ENCODE data around the gene LRRC8E.

Gene LRRC8E

GRCh38 chr19:7888145-7888825 lies at the start of gene LRRC8E:
TSS of gene LRRC8E (plus strand) at chr19:7888510. CDS start at chr19:7895604, 7,094 bp downstream.
- DNase-seq: peak; percentile 16

GRCh38 chr19:7839476-7839875 lies 48.8 kb upstream of the LRRC8E start:
- DNase-seq: no peak

DNA sequence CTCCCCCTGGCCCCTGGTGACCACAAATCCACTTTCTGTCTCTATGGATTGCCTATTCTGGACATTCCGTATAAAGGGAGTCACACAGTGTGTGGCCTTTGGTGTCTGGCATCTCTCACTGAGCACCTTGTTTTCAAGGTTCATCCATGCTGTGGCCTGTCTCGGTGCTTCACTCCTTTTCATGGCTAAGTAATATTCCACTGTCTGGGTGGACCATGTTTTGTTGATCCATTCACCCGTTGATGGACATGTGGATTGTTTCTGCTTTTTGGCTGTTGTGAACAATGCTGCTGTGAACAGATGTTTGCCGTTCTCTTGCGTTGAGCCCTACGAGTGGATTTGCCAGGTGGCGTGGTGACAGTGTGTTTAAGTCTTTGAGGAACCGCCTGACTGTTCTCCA lies 47.7 kb upstream of the LRRC8E start:
- no peak for DNase-seq

- no peak for DNase-seq
Observed at GRCh38 chr19:7841751-7842660, 46.3 kb upstream of the LRRC8E start.

DNA sequence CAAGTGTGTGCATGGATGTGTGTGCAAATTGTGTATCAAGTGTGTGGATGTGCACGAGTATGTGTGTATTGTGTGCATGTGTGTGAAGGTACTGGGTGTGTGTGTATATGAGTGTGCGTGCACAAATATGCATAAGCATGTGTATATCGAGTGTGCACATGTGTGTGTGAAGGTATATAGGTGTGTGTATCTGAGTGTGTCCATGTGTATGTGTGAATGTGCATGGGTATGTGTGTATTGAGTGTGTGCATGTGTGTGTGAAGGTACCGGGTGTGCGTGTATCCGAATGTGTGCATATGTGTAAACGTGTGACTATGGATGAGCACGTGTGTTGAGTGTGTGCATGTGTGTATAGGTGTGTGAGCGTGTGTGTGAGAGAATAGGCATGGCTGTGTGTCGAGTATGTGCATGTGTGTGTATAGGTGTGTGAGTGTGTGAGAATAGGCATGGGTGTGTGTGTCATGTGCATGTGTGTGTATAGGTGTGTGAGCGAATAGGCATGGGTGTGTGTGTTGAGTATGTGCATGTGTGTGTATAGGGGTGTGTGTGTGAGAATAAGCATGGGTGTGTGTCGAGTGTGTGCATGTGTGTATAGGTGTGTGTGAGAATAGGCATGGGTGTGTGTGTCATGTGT lies 45.5 kb upstream of the LRRC8E start:
- DNase-seq: no peak

DNA sequence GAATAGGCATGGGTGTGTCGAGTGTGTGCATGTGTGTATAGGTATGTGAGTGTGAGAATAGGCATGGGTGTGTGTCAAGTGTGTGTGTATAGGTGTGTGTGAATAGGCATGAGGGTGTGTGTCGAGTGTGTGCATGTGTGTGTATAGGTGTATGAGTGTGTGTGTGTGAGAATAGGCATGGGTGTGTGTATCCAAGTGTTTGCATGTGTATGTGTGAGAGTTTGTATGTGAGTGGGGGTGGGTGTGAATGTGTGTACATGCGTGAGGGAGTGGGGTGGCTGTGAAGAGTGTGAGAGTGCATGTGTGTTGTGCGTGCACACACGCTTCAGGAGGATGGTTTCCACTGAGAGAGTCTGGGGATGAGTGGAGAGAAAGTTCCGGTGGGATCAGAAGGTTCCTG lies 44.8 kb upstream of the LRRC8E start:
- no peak for DNase-seq

- DNase-seq: no peak
Observed at GRCh38 chr19:7844405-7844804, 43.9 kb upstream of the LRRC8E start.

- DNase-seq: no peak
Observed at GRCh38 chr19:7844951-7845350, 43.4 kb upstream of the LRRC8E start.

DNA sequence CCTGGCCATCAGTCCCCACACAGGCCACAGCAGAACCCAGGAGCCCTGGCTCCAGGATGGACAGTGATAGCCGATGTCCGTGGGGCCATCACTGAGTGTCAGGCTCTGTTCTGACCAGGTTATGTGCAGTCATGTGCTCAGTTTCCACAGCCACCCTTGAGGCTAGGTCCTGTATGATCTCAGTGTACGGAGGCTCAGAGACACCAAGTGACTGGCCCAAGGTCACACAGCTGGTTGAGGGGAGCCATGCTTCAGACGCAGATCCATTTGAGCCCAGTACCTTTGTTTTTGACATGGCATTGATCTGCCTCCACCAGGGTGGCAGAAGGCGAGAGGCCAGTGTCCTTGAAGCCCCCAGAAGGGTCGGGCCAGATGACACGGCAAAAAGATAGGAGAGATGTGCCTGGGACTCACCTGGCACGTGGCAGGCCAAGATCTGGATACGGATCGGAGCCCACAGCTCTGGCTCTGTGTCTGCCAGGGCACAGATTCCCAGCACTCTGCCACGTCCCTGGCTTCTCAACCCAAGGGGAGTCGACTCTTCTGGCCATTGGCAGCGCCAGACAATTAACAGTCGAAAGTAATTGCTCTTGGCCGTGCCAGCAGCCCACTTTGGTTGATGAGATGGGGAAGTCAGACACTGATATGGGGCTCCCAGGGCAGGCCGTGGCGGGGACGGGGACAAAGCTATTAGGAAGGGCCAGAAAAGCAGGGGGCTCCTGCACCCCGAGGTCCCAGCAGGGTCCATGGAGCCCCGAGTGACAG lies 42.7 kb upstream of the LRRC8E start:
- DNase-seq: no peak

- DNase-seq: no peak
Observed at GRCh38 chr19:7846155-7846646, 42.1 kb upstream of the LRRC8E start.

GRCh38 chr19:7847664-7848063 lies 40.6 kb upstream of the LRRC8E start:
- DNase-seq: no peak

- no peak for DNase-seq
Observed at GRCh38 chr19:7848779-7849457, 39.4 kb upstream of the LRRC8E start.

- DNase-seq: no peak
Observed at GRCh38 chr19:7849631-7849999, 38.7 kb upstream of the LRRC8E start.

DNA sequence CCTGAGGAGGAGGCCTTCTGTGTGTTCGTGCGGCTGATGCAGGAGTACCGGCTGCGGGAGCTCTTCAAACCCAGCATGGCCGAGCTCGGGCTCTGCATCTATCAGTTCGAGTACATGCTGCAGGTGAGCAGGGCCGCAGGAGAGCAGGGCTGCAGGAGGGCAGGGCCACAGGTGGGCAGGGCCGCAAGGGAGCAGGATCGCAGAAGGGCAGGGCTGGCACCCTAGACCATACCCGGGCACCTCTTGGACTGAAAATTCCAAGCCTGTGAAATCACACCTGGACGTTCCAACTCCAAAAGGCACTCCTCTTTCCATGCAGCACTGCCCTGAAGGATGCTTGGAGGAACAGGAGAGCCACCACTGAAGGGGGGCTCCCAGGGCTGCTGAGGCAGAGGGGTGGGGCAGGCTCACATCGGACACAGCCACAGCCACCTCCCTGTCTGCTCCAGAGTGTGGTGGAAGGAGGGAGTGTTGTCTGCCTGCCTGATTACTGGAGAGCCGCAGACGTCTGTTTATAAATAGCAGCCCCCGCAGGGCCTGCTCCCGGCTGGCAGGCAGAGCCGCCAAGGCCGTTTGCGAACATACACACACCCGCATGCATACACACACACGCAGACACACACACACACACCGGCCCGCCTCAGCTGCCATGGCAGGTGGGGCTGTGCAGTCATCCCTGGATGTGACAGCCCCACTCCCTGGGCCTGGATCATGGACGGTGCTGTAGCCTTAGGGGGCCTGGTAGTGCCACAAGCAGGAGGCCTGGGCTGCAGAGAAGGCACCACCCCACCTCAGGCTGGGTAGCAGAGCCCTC lies 38.1 kb upstream of the LRRC8E start:
- DNase-seq: no peak

- no peak for DNase-seq
Observed at GRCh38 chr19:7850945-7851622, 37.2 kb upstream of the LRRC8E start.

- DNase-seq: no peak
Observed at GRCh38 chr19:7851623-7852500, 36.4 kb upstream of the LRRC8E start.

DNA sequence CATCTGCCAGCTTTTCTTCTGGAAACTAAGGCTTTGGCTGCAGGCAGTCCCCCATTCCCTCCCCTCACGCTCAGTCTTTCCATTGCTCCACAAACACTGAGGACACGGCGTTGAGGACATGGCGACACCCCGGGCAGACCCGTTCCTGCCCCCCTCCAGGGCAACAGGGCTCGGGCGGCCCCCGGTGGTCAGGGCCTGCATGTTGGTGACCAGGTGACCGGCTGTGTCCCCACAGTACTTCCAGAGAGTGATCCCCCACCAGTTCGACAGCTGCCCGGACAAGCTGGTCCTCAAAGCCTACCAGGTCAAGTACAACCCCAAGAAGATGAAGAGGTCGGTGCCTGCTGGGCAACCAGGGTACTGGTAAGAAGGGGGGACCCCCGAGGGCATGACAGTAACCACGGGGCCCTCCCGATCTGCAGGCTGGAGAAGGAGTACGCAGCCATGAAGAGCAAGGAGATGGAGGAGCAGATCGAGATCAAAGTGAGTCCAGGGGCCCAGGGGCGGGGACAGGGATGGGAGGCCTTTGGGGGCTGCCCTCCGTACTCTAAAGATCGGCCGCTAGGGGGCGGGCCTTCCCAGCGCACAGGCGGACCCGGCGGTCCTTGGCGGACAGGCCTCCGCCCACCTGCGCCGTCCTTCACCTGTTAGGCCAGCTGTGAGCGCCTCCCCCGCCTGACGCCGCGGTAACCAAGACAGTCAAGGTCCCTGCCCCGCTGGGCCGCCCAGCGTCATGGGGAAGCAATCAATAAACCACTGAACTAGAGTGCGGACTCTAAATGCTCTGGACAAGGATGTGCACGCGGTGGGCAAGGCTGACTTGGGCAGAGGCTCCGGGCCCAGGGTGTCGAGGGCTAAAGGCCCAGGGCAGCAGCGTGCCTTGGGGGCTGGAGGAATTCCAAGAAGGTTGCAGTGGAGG lies 35.2 kb upstream of the LRRC8E start:
- peak; percentile 84 for DNase-seq

DNA sequence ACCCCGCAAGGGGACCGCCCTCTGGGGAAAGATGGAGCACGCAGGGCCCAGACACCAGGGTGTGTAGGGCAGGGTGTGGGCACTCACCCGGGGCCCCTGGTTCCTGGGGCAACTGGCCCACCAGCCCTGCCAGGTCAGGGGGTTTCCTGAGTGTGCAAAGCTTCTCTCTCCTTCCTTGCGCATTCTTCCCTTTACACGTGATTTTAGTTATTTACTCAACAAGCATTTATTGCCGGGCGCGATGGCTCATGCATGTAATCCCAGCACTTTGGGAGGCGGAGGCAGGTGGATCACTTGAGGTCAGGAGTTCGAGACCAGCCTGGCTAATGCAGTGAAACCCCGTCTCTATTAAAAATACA lies 34.6 kb upstream of the LRRC8E start:
- DNase-seq: no peak

Measured in DMS79 treated with DMSO at 0.1 percent for 48 hours (cell line).